ENCODE measurements around the gene MBD1.

MBD1 gene

GRCh38 chr18:50306944-50307343 lies 25.6 kb upstream of the MBD1 start:
- no peaks in the 10 kb centered on the region for H3K36me3 ChIP-seq (replicated peaks; ENCODE audit: insufficient read depth, low read length)
- H3K27ac ChIP-seq (ENCODE audit: low read length) = no peak overlapping the region
- H3K9me3 ChIP-seq (replicated peaks; ENCODE audit: insufficient read depth, low read length) = no peaks in the 10 kb centered on the region
- peaks cover 22% of the 10 kb centered on the region for H3F3A ChIP-seq (ENCODE audit: insufficient read depth, low read length)
- peak overlapping the region; percentile 69; the same call in 1 of the 2 replicates for H3K4me3 ChIP-seq (ENCODE audit: low read length)
- H3K9ac ChIP-seq (ENCODE audit: low read length) = no peak overlapping the region; the same call in 1 of the 2 replicates
- peaks cover 19% of the 10 kb centered on the region for H3K4me1 ChIP-seq (ENCODE audit: low read length)
- no peak for DNase-seq
- H3K79me2 ChIP-seq (ENCODE audit: low read length) = no peaks in the 10 kb centered on the region
- no peaks in the 10 kb centered on the region for H3K9me2 ChIP-seq (replicated peaks; ENCODE audit: insufficient read depth, low read length)
- TF ChIP-seq EZH2 (optimal IDR thresholded peaks at IDR 0.05; ENCODE audit: low read depth, low read length) = no peak
- no peak for TF ChIP-seq CTCF (IDR thresholded peaks at IDR 0.05; ENCODE audit: low read length)
- TF ChIP-seq EZH2phosphoT487 (IDR thresholded peaks at IDR 0.05; ENCODE audit: low read length) = no peak
- no peaks in the 10 kb centered on the region for H4K20me1 ChIP-seq (ENCODE audit: insufficient read depth, low read length)
- peak overlapping the region; percentile 91 for H3K4me2 ChIP-seq (ENCODE audit: low read depth, low read length)
- peak overlapping the region; percentile 67 for H2AFZ ChIP-seq (ENCODE audit: low read length)
- 0 out of 2 replicates have a peak, but pooled peaks cover 7% of the 10 kb centered on the region for H3K27me3 ChIP-seq (replicated peaks; ENCODE audit: insufficient read depth, low read length)

GRCh38 chr18:50301074-50301473 lies 19.8 kb upstream of the MBD1 start:
- Histone ChIP-seq H3K4me3 (ENCODE audit: low read length) (no peak overlapping the region), H3K9ac (ENCODE audit: low read length) (no peak overlapping the region), H3F3A (ENCODE audit: insufficient read depth, low read length) (no peaks in the 10 kb centered on the region), H3K9me2 (replicated peaks; ENCODE audit: insufficient read depth, low read length) (no peaks in the 10 kb centered on the region), H3K79me2 (ENCODE audit: low read length) (no peaks in the 10 kb centered on the region), H3K36me3 (replicated peaks; ENCODE audit: insufficient read depth, low read length) (no peaks in the 10 kb centered on the region), H3K27ac (ENCODE audit: low read length) (no peak overlapping the region), H3K27me3 (replicated peaks; ENCODE audit: insufficient read depth, low read length) (0 out of 2 replicates have a peak, but pooled peaks cover 7% of the 10 kb centered on the region), H3K4me2 (ENCODE audit: low read depth, low read length) (no peak overlapping the region), H4K20me1 (ENCODE audit: insufficient read depth, low read length) (no peaks in the 10 kb centered on the region), H2AFZ (ENCODE audit: low read length) (no peak overlapping the region), H3K4me1 (ENCODE audit: low read length) (no peaks in the 10 kb centered on the region), H3K9me3 (replicated peaks; ENCODE audit: insufficient read depth, low read length) (no peaks in the 10 kb centered on the region)
- DNase-seq = no peak
- TF ChIP-seq EZH2phosphoT487 (IDR thresholded peaks at IDR 0.05; ENCODE audit: low read length) (no peak), CTCF (IDR thresholded peaks at IDR 0.05; ENCODE audit: low read length) (no peak), EZH2 (optimal IDR thresholded peaks at IDR 0.05; ENCODE audit: low read depth, low read length) (no peak)

- Histone ChIP-seq H2AFZ (ENCODE audit: low read length) (no peak overlapping the region), H3K9me3 (replicated peaks; ENCODE audit: insufficient read depth, low read length) (no peaks in the 10 kb centered on the region), H3K4me1 (ENCODE audit: low read length) (no peaks in the 10 kb centered on the region), H3K27me3 (replicated peaks; ENCODE audit: insufficient read depth, low read length) (no peaks in the 10 kb centered on the region), H3K27ac (ENCODE audit: low read length) (no peak overlapping the region), H3K79me2 (ENCODE audit: low read length) (no peaks in the 10 kb centered on the region), H3K9ac (ENCODE audit: low read length) (no peak overlapping the region), H3K36me3 (replicated peaks; ENCODE audit: insufficient read depth, low read length) (no peaks in the 10 kb centered on the region), H3K4me3 (ENCODE audit: low read length) (no peak overlapping the region), H3K9me2 (replicated peaks; ENCODE audit: insufficient read depth, low read length) (no peaks in the 10 kb centered on the region), H4K20me1 (ENCODE audit: insufficient read depth, low read length) (no peaks in the 10 kb centered on the region), H3F3A (ENCODE audit: insufficient read depth, low read length) (no peaks in the 10 kb centered on the region), H3K4me2 (ENCODE audit: low read depth, low read length) (no peak overlapping the region)
- TF ChIP-seq EZH2 (optimal IDR thresholded peaks at IDR 0.05; ENCODE audit: low read depth, low read length) = no peak
- no peak for TF ChIP-seq CTCF (IDR thresholded peaks at IDR 0.05; ENCODE audit: low read length)
- TF ChIP-seq EZH2phosphoT487 (IDR thresholded peaks at IDR 0.05; ENCODE audit: low read length) = no peak
- DNase-seq = no peak
These were observed 18.5 kb upstream of the MBD1 start for GRCh38 chr18:50299626-50300388.
